GM12892 (cell line): ENCODE measurements around the gene GPR18.

ENCODE experiments used
- DNase-seq: peaks from one replicate; pipeline ENCODE4 v3.0.0; 2011; ENCODE audit not compliant: insufficient read length
- FAIRE-seq: peaks from 2 replicates; lab custom pipeline; 2011; peaks lifted over from hg19 to GRCh38; lab: Jason Lieb, UNC
- POLR2A ChIP-seq: IDR thresholded peaks from 2 replicates; pipeline ENCODE4 v1.6.1; 2011; ENCODE audit warnings: low read depth, low read length, control low read depth
- POLR2AphosphoS5 ChIP-seq: IDR thresholded peaks from 2 replicates; pipeline ENCODE4 v1.6.1; 2011; ENCODE audit warnings: low read depth, low read length, control low read depth
- TAF1 ChIP-seq: IDR thresholded peaks from 2 replicates; pipeline ENCODE4 v1.6.1; 2011; ENCODE audit warnings: low read depth, mild to moderate bottlenecking, control low read depth, low read length, borderline replicate concordance

Gene GPR18

GRCh38 chr13:99265162-99265800 is 7.1 kb upstream of the GPR18 start:
- no peak for TF ChIP-seq POLR2AphosphoS5
- TF ChIP-seq POLR2A = no peak
- TF ChIP-seq TAF1 = no peak
- DNase-seq (no peak), FAIRE-seq (no peak)

GRCh38 chr13:99264051-99264450 is 5.9 kb upstream of the GPR18 start:
- FAIRE-seq (no peak), DNase-seq (no peak)
- TF ChIP-seq POLR2AphosphoS5 (no peak), TAF1 (no peak), POLR2A (no peak)

GRCh38 chr13:99263126-99263785 is 5.1 kb upstream of the GPR18 start:
- FAIRE-seq (no peak), DNase-seq (no peak)
- TF ChIP-seq TAF1 (no peak), POLR2AphosphoS5 (no peak), POLR2A (no peak)

GRCh38 chr13:99261059-99261458 is 2.9 kb upstream of the GPR18 start:
- no peak for TF ChIP-seq TAF1
- TF ChIP-seq POLR2A = no peak
- no peak for TF ChIP-seq POLR2AphosphoS5
- DNase-seq (no peak), FAIRE-seq (peak; percentile 44)

- DNase-seq (no peak), FAIRE-seq (no peak)
- no peak for TF ChIP-seq POLR2A
- TF ChIP-seq POLR2AphosphoS5 = no peak
- TF ChIP-seq TAF1 = no peak
Observed at GRCh38 chr13:99260216-99260615, 2.0 kb upstream of the GPR18 start.

- DNase-seq (no peak), FAIRE-seq (peak; percentile 70)
- TF ChIP-seq TAF1 (no peak), POLR2AphosphoS5 (no peak), POLR2A (no peak)
Observed at GRCh38 chr13:99258946-99259345, 767 bp upstream of the GPR18 start.

GRCh38 chr13:99257291-99257690 is 888 bp downstream of the GPR18 start:
- no peak for TF ChIP-seq POLR2A
- no peak for TF ChIP-seq POLR2AphosphoS5
- TF ChIP-seq TAF1 = no peak
- FAIRE-seq (no peak), DNase-seq (no peak)

- FAIRE-seq (no peak), DNase-seq (no peak)
- no peak for TF ChIP-seq TAF1
- no peak for TF ChIP-seq POLR2AphosphoS5
- TF ChIP-seq POLR2A = no peak
Observed at GRCh38 chr13:99256709-99257108, 1.5 kb downstream of the GPR18 start.

GRCh38 chr13:99256283-99256682 is 1.9 kb downstream of the GPR18 start:
- no peak for DNase-seq
- FAIRE-seq = peak; percentile 60
- no peak for TF ChIP-seq POLR2A
- TF ChIP-seq POLR2AphosphoS5 = no peak
- no peak for TF ChIP-seq TAF1

- DNase-seq (no peak), FAIRE-seq (no peak)
- TF ChIP-seq TAF1 = no peak
- no peak for TF ChIP-seq POLR2AphosphoS5
- TF ChIP-seq POLR2A = no peak
Observed at GRCh38 chr13:99255271-99255670, 2.9 kb downstream of the GPR18 start.

GRCh38 chr13:99254830-99255229 is 3.3 kb downstream of the GPR18 start:
- TF ChIP-seq POLR2AphosphoS5 (no peak), POLR2A (no peak), TAF1 (no peak)
- DNase-seq (no peak), FAIRE-seq (peak; percentile 54)

GRCh38 chr13:99251921-99252320 is 6.3 kb downstream of the GPR18 start:
- TF ChIP-seq POLR2AphosphoS5 (no peak), TAF1 (no peak), POLR2A (no peak)
- DNase-seq = no peak
- FAIRE-seq = no peak
